Suppressor macrophage treated with lipopolysaccharide for 1 hour (primary cell): ENCODE measurements around the gene CFAP119.

Experiments used
- DNase-seq, 3 donors: peaks; one replicate each; pipeline ENCODE4 v3.0.0-alpha.2; 2020 to 2022

The CFAP119 gene

DNA sequence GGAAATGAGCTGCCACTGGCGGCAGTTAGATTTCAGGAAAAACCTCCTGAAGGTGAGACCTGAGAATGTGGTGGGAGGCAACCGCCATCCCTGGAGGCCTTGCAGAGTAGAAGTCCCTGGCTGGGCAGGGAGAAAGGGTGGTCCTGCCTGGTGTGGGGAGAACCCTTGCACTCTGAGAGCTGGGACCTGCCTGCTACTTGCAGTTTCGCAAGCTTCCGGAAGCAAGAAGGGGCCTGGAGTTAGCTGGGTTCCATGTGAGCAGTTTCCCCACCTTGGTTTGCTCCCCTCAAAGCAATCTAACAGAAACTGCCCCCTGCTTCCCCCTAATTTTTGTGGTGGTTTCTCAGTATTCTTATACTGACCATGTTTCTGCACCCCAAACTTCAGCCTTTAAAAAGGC lies 18.7 kb upstream of the CFAP119 start:
- peak in 1 of 3 donors; percentile 11 for DNase-seq

DNA sequence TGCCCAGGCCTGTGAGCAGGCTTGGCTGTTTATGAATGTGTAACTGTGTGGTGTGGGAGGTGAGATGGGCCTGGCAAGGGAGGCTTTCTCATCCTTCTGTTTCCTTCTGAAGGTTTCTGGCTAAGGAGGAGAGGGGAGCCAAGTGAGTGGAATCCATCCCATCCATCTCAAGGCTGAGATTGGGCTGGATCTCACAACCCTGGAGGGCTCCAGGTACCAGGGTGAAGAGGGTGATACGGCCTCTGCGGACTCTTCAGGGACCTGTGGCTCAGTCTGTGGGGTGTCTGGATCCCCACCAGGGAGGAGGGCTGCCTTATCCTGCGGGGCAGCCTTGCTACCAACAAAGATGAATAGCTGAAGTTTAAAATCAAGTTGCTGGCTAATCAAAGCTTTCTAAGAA lies 18.2 kb upstream of the CFAP119 start:
- no peak for DNase-seq

DNA sequence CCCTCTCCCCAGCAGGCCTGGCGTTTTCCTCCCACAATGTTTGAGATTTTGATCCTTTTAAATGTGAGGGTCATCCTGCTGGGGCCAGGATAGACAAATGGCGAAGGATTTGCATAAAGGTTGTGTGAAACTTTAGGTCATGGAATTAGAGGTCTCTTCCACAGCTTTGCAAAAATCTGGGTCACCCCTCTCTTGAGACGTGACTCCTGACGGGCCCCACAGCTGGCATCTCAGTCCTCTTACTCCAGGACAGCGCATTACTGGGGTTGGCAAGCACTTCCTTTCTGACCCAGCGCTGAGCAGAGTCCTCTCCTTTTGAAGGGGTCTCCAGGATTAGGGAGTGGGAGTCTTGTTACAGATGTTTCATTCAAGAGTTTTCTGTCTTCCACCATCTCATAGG lies 17.7 kb upstream of the CFAP119 start:
- no peak for DNase-seq

DNA sequence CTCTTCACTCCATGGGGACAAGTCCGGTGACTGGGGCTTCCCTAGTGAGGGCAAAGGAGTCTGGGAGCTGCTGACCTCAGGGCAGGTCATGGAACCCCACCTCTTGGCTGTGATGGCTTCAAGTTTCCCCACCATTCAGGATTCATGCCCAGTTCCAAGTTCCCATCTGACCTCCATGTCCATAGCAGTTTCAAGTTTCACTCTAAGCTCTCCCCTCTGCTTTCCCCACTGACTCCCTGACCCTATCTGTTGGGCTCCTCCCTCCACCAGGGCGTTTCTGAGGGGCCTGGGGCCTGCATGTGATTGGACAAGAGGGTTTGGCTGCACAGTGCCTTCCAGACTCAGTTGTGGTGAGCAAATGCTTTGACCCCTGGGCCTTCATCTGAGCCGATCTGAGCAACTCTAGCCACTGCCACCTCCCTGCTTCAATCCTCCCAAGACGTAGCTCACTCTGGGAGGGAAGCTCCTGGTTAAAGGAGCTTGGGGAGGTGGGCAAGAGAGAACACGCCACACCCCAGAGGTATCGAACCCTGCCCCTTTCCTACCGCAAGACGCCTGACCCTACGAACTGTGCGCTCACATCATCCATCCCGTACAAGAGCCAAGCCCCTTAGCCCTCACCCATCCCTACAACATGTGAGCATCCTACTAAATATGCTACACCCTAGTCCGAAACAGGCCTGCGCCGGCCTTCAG lies 16.8 kb upstream of the CFAP119 start:
- DNase-seq, result no peak

DNA sequence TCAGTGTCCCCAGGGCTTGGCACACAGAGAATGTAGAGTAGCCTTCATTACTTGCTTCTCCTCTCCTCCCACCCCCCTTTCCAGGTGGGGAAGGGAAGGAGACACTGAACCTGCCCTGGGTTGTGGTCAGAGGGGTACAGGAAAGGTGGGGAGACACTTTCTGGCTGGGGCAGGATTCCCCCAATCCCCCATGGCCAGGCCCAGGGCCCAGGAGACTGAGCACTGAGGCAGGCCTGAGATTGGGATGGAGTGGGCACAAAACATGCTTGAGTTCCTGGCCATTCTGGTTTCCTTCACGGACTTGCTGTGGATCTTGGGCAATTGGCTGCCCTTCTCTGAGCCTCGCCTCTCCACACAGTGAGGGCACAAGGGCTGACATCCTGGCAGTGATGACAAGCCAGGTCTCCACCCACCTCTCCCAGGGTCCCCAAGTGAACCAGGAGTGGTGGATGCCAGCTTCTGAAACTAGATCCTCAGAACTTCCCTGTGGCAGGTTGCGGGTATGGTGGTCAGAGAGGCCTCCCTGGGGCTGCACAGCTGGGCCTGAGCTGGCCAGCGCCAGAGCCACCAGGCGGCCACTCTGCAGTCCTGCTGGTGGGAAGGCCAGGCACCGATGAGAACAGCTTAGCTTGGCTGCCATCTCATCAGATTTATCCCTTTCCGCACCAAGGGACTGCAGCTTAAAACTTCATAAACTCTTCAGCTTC lies 15.9 kb upstream of the CFAP119 start:
- DNase-seq, result no peak

DNA sequence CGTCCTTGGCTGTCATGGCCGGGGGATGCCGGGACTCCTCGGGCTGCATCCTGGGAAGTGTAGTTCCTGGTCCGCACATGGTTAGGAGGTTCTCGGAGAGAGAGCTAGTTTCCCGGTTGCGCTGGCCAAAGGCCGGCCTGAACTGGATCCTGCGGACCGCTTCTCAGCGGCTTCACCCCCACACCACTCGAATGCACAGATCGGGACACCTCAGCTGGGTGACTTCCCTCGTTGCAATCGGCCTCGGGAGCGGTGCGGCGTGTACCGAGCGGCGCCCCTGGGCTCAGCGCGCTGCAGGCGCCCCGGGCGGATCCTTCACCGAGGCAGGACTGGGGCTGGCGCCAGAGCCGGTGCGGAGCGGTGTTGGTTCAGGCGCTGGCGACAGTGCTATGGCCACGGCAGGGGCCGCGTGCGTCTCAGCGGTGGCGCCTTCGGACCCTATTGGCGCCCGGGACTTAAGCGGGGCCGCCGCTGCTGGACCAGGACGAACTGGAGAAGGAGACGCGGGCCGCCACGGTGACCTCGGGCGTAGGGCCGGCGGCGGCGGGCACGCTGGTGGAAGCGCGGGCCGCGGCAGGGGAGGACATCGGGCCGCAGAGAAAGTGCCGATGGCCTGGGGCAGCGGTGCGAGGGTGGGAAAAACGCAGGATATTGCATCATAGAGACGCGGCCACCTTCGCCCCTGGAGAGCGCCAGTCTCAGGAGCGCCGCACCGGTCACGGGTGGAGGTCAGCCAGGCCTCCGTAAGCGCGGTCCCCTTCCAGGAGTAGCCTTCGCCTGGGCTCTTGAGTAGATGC lies 13.7 kb upstream of the CFAP119 start:
- peak; percentile 70 to 80 (median 75) for DNase-seq

DNA sequence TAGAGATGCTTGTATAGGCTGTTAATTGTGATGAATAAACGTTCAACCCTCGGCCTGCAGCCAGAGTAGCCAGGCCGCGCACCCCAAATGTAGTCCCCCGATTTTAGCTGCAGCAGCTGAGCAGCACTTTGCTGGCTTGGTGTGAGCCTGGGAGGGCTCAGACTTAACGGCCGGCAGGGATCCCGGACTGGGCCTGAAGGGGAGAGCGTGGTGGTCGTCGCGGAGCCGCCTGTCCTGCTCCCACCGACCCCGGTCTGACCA lies 13.2 kb upstream of the CFAP119 start:
- no peak for DNase-seq

DNA sequence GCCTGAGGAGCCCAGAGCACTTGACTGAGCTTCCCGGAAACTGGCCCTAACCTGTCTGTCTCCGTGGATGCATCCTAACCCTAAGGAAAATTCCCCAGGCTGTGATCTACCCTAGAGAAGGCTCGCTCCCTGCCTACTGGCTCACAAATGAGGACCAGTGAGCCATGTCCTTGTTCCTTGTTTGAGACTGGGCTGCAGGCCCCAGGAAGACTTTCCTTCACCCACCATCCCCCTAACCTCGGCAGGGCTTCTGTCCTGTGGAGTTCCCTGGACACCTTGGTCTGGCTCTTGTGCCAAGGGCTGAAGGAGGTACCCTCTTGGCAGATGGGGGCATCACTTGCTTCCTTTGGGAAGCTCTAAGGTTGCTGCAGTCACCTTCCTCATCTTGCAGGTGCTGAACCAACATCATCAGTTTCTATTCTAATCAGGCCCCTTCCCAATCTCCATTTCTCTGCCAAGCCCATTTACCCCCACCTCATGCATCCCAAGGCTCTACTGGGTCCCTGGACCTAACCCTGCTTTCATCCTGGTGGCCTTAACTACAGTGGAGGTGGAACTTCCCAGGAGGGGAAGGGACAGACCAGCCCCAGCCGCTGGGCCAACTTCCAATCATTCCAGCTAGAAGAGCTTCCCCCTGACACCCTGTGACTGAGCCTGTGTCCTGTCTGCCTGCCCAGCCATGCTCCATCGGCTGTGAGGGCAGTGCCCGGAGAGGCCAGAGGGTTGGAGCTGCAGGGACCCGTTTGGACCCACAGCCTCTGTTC lies 12.7 kb upstream of the CFAP119 start:
- DNase-seq, result peak in 1 of 3 donors; percentile 13

DNA sequence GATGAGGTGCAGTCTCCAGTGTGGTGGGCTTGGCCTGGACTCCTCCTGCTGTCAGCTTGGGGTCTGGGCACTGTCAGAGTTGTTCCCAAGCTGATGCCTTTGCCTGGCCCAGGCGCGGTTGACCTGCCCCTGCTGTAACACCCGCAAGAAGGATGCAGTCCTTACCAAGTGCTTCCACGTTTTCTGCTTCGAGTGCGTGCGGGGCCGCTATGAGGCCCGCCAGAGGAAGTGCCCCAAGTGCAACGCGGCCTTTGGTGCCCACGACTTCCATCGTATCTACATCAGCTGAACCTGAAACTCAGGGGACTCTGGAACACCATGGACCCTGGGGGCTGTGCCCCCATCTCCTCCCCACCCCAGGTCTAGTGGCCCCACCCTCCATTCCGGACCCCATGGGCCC lies 12.0 kb upstream of the CFAP119 start:
- DNase-seq, result no peak

DNA sequence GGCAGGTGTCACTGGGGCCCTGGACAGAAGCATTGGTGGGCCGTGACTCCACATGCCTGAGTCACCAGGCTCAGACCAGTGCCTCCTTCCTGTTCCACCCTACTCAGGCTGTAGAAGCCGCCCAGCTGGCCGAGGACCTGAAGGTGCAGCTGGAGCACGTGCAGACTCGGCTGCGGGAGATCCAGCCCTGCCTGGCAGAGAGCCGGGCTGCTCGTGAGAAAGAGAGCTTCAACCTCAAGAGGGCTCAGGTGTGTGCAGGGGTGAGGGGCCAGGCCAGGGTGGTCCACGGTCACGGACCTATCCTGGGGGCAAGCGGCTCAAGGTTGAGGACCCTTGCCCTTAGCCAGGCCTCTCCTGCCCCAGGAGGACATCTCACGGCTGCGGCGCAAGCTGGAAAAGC lies 9.9 kb upstream of the CFAP119 start:
- no peak for DNase-seq

DNA sequence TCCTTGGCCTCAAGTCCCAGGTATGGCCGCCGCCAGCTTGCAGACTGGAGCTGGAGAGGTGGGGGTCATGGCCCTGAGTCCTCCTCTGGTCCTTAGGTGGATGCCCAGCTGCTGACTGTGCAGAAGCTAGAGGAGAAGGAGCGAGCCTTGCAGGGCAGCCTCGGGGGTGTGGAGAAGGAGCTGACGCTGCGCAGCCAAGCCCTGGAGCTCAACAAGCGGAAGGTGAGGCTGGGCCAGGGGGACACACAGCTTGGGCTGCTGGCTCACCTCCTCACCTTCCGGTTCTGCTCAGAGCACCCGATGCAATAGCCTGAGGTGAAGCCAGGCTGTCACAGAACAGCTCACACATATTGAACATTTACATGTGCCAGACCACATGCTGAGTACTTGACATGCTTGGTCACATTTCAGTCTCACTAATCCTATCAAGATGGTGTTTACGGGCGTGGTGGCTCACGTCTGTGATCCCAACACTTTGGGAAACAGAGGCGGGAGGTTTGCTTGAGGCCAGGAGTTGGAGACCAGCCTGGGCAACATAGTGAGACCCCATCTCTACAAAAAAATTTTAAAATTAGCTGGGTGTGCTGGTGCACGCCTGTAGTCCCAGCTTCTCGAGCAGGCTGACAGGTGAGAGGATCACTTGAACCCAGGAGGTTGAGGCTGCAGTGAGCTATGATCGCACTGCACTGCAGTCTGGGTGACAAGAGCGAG lies 7.7 kb upstream of the CFAP119 start:
- DNase-seq, result no peak

DNA sequence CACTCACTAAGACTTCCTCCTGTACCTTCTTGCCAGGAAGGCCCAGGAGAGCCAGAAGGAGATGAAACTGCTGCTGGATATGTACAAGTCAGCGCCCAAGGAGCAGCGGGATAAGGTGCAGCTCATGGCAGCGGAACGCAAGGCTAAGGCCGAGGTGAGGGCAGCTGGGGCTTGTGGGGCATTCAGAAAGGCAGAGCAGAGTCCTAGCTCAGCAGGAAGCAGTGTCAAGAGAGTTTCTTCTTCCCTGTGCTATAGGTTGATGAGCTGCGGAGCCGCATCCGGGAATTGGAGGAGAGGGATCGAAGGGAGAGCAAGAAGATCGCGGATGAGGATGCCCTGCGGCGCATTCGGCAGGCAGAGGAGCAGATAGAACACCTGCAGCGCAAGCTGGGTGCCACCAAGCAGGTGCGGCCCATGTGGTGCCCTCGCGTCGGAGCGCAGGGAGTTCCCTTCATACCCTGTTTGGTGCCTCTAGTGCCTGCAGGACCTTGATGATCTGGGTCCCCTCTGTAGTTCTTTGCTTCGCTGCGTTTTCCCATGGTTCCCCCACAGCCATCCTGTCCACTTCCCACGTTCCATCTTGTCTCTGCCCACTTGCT lies 6.8 kb upstream of the CFAP119 start:
- DNase-seq, result no peak

DNA sequence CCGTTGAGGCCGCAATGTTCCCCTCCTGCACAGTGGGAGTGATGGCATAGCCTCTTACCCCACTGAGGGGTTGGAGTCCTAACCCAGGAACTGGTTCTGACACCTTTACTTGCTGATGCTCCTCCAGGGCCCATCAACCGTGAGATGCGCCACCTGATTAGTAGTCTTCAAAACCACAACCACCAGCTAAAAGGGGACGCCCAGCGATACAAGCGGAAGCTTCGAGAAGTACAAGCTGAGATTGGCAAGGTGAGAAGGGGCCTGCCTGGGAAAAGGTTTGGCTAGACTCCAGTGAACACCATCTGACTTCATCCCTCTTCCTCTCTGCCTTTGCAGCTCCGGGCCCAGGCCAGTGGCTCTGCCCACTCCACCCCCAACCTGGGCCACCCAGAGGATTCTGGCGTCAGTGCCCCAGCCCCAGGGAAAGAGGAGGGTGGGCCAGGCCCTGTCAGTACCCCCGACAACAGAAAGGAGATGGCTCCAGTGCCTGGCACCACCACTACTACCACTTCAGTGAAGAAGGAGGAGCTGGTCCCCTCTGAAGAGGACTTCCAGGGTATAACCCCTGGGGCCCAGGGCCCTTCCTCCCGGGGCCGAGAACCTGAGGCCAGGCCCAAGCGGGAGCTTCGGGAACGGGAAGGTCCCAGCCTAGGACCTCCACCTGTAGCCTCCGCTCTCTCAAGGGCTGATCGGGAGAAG lies 6.1 kb upstream of the CFAP119 start:
- DNase-seq, result no peak

DNA sequence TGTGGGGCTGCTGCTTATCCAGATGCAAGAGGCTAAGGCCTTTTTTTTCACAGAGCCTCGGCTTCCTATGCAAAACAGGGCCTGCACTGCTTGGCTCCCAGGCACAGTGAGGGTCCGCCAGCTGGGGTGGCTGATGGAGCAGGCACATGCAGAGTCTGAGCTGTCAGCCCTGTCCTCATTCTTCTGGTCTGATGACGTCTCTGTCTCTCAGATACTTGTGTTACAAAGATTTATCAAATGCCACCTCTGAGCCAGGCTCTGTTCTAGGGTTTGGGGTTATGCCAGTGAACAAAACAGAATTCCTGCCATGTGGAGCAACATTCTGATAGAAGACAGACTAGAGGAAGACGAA lies 5.0 kb upstream of the CFAP119 start:
- no peak for DNase-seq

DNA sequence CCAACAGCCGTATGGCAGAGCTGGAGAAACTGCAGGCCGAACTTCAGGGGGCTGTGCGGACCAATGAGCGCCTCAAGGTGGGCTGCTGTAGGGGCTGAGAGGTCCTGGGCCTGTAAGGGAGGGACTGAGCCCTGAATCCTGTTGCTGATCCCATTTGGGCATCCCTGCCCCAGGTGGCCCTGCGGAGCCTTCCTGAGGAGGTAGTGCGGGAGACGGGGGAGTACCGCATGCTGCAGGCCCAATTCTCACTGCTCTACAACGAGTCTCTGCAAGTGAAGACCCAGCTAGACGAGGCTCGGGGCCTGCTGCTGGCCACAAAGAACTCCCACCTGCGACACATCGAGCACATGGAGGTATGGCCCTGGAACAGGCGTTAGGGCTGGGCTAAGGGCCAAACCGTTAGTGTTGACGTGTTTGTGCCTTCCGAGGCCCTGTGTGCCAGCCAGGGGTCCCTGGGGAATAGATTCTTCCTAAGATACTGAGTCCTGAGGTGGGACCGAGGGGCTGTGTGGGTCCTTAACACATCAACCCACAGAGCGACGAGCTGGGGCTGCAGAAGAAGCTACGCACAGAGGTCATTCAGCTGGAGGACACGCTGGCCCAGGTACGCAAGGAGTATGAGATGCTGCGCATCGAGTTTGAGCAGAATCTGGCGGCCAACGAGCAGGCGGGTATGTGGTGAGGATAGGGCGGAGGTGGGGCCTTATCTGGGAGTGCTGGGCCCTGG lies 4.5 kb upstream of the CFAP119 start:
- DNase-seq, result no peak

DNA sequence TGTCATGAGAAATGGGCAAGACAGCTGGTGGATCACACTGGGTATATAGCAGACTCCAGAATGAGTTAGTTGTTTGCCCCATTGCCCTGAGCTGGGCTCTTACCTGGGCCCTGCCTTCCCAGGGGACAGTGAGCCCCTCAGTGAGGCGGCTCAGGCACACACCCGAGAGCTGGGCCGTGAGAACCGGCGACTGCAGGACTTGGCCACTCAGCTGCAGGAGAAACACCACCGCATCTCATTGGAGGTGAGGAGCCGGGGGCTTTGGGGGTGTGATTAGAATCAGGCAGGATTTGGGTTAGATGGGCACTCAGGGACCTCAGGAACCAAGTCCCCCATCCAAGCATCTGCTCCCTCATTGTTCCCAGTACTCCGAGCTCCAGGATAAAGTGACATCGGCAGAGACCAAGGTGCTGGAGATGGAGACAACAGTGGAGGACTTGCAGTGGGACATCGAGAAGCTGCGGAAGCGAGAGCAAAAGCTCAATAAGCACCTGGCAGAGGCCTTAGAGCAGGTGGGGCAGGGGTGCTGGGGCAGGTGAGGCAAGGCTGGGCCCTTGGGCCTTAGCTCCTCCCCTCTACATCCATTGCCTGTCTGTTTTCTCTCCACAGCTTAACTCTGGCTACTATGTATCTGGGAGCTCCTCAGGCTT lies 3.1 kb upstream of the CFAP119 start:
- DNase-seq, result no peak

DNA sequence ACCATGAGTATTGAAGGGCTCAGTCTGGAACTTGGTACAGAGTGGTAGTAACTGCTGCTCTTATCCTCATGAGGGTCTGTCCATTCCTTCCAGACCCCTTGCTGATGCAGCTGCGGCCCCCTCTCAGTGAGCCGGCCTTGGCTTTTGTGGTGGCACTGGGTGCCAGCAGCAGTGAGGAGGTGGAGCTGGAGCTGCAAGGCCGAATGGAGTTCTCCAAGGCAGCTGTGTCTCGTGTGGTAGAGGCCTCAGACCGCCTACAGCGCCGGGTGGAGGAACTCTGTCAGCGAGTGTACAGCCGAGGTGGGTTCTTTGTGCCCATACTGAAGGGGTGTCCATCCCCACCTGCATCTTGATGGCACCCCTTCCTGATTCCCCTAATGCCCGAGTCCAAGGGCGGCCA lies 2.2 kb upstream of the CFAP119 start:
- DNase-seq, result no peak

DNA sequence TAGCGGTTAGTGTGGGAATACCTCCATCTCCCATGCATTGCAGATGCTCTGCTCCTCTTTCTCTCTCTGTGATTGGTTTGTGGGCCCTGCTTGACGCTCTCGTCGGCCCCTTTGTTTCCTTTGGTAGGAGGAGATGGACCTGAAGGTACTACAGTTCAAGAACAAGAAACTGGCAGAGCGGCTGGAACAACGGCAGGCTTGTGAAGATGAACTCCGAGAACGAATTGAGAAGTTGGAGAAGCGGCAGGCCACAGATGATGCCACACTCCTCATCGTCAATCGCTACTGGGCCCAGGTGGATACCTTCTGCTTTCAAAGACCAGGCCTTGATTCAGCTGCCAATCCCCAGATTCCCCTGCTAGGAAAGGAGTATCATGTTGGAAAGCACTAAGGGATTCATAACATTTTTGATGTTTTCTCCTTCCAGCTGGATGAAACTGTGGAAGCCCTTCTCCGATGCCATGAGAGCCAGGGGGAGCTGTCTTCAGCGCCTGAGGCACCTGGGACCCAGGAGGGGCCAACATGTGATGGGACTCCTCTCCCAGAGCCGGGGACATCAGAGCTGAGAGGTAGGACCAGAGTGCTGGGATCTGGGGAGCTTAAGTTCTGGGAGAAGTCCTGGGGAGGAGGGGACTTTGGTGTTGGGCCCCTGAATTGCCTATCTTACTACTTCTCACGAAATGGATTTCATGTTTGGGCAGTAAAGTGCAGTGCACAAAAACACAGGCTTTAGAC lies 1.3 kb upstream of the CFAP119 start:
- no peak for DNase-seq

DNA sequence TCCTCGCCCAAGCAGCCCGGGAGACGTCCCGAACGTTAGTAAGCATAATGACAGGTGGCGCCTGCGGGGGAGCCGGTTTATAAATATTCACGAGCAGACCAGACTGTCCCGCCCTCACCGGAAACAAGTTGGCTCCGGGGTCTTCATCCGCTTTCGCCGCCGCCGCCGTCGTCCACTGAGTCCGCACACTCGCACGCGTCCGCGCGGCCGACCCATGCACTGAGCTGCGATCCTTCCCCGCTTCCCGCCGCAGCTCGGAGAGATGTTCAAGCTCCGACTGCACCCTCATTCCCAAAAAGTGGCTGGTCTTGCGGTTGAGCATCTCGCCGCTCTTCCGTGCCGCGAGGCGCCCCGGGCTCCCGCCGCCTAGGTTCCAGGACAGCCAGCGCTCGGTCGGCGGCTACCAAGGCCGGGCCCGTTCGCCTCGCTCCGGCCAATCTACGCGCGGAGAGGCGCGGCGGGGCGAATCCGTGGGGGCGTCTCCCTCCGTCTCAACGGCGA lies 385 bp downstream of the CFAP119 start:
- no peak for DNase-seq
